ENCODE data around the gene SETD5. TPM values are rescaled to one million over a fixed set of nuclear protein-coding genes. Genes with fewer than 3 reads are reported as not detected.

Gene SETD5
- total RNA-seq, 1 donor from 2014 or later, result 233 TPM

DNA sequence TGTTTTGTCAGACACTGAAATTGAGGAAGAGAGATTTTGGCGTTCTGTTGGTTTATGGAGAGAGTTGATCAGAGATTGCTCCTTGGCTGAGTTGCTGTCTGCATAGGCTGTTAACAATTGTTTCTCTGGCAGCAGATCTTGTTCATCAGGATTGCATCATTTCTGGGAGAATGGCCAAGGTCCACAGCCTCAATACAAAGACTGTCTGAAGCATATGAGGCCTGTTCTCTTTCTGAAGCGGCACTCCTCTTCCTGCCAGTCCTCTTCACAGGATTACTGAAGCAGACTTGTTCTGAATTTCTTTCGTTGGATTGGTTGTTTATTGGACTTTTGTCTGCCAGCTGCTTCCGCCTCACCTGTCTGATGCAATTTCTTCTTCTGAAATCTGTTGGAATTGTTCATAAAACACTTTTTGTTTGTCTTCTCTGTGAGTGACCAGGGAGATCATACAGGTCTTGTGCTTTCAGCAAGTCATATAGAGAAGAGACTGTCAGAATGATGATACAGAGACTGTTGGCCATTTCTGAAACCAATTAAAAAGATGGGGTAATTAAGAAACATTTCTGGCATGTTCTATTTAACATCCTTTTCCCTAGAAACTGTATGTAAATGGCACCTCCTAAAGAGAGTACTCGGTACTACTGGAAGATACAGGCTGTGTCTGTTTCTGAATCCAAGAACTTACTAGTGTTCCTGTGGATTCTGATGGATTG is 25.5 kb downstream of the SETD5 start:
- Mint-ChIP-seq H3K4me1 (ENCODE audit: low read depth) (peaks cover 22% of the 10 kb centered on the region), H3K36me3 (ENCODE audit: insufficient read depth) (peaks cover 13% of the 10 kb centered on the region), H3K27ac (peak overlapping the region; percentile 90), H3K4me3 (ENCODE audit: low read depth) (no peak overlapping the region), H3K9me3 (ENCODE audit: low read depth) (no peaks in the 10 kb centered on the region), H3K27me3 (no peaks in the 10 kb centered on the region)
- no peak for DNase-seq (ENCODE audit: low spot score, unreplicated experiment)
- TF ChIP-seq, protein P1, sequence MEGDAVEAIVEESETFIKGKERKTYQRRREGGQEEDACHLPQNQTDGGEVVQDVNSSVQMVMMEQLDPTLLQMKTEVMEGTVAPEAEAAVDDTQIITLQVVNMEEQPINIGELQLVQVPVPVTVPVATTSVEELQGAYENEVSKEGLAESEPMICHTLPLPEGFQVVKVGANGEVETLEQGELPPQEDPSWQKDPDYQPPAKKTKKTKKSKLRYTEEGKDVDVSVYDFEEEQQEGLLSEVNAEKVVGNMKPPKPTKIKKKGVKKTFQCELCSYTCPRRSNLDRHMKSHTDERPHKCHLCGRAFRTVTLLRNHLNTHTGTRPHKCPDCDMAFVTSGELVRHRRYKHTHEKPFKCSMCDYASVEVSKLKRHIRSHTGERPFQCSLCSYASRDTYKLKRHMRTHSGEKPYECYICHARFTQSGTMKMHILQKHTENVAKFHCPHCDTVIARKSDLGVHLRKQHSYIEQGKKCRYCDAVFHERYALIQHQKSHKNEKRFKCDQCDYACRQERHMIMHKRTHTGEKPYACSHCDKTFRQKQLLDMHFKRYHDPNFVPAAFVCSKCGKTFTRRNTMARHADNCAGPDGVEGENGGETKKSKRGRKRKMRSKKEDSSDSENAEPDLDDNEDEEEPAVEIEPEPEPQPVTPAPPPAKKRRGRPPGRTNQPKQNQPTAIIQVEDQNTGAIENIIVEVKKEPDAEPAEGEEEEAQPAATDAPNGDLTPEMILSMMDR (IDR thresholded peaks at IDR 0.05; ENCODE audit: unreplicated experiment), result peak; percentile 66

DNA sequence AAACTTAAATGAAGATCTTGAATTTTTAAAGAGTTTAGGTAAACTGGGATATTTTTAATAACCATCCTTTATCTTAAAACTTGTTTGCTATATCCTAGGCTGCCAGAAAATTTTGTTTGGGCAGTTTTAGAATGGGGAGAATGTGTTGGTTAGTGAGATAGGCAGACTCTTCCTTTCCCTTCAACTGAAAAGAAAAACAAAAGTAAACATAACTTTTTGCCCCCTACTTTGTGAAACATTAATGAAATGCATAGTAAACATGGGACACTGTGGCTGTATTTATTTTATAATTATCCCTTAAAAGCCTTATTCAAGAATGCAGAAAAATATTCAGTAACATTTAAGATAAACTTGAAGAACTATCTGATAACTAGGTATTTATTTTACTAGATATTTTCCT is 31.0 kb downstream of the SETD5 start:
- H3K9me3 Mint-ChIP-seq (ENCODE audit: low read depth), result no peaks in the 10 kb centered on the region
- DNase-seq (ENCODE audit: low spot score, unreplicated experiment), result no peak
- TF ChIP-seq, protein P1 (IDR thresholded peaks at IDR 0.05; ENCODE audit: unreplicated experiment), result no peak
- peaks cover 34% of the 10 kb centered on the region for H3K36me3 Mint-ChIP-seq (ENCODE audit: insufficient read depth)
- H3K4me3 Mint-ChIP-seq (ENCODE audit: low read depth), result no peak overlapping the region
- H3K27me3 Mint-ChIP-seq, result no peaks in the 10 kb centered on the region
- peaks cover 12% of the 10 kb centered on the region for H3K4me1 Mint-ChIP-seq (ENCODE audit: low read depth)
- peak overlapping the region; percentile 78 for H3K27ac Mint-ChIP-seq

DNA sequence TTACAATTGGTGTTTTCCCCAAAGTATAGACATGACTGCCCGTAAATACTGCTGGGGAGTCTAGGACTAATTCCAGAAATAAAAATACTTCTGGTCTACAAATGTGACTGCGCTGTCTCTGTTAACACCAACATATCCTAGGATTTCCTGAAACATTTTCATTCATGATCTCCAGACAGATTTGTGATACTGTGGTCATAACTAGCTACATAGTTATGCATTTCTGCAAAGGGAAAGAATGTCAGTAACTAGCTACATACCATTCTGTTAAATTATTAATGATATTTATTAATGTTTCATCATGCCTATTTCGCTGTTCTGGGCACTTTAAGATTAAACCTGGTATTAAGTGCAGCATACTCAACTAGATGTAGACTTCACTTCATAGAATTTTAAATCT is 33.3 kb downstream of the SETD5 start:
- Mint-ChIP-seq H3K27me3 (no peaks in the 10 kb centered on the region), H3K9me3 (ENCODE audit: low read depth) (no peaks in the 10 kb centered on the region), H3K4me3 (ENCODE audit: low read depth) (no peak overlapping the region), H3K27ac (no peak overlapping the region), H3K36me3 (ENCODE audit: insufficient read depth) (peaks cover 47% of the 10 kb centered on the region), H3K4me1 (ENCODE audit: low read depth) (peaks cover 10% of the 10 kb centered on the region)
- TF ChIP-seq, protein P1 (IDR thresholded peaks at IDR 0.05; ENCODE audit: unreplicated experiment), result no peak
- no peak for DNase-seq (ENCODE audit: low spot score, unreplicated experiment)

- peaks cover 9% of the 10 kb centered on the region for H3K4me1 Mint-ChIP-seq (ENCODE audit: low read depth)
- no peak overlapping the region for H3K4me3 Mint-ChIP-seq (ENCODE audit: low read depth)
- H3K9me3 Mint-ChIP-seq (ENCODE audit: low read depth), result no peaks in the 10 kb centered on the region
- TF ChIP-seq, protein P1 (IDR thresholded peaks at IDR 0.05; ENCODE audit: unreplicated experiment), result no peak
- no peak overlapping the region for H3K27ac Mint-ChIP-seq
- no peaks in the 10 kb centered on the region for H3K27me3 Mint-ChIP-seq
- DNase-seq (ENCODE audit: low spot score, unreplicated experiment), result no peak
- peaks cover 46% of the 10 kb centered on the region for H3K36me3 Mint-ChIP-seq (ENCODE audit: insufficient read depth)
Measured at GRCh38 chr3:9433627-9434521, 36.5 kb downstream of the SETD5 start.

DNA sequence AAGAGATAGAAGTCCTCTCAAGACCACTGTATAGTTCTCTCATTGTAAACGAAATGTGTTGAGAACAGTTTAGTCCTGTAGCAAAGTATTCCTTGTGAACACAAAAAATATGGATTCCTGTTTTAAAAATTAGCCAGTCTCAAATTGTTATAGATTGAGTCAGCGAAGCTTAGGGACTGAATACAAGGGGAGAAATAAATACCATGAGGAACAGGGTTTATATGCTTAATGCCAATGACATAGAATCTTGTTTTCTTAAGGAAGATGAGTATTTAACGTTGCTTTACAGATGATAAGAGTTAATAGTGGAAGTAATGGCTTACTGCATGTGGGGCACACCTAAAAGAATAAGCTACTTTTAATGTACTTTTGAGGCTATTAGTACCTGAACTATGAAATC is 37.9 kb downstream of the SETD5 start:
- TF ChIP-seq, protein P1 (IDR thresholded peaks at IDR 0.05; ENCODE audit: unreplicated experiment), result no peak

More for the DNA sequence above, 37.9 kb downstream of the SETD5 start:
- H3K27me3 Mint-ChIP-seq, result no peaks in the 10 kb centered on the region
- H3K4me3 Mint-ChIP-seq (ENCODE audit: low read depth), result no peak overlapping the region
- DNase-seq (ENCODE audit: low spot score, unreplicated experiment), result no peak
- peaks cover 12% of the 10 kb centered on the region for H3K4me1 Mint-ChIP-seq (ENCODE audit: low read depth)
- no peak overlapping the region for H3K27ac Mint-ChIP-seq
- peaks cover 39% of the 10 kb centered on the region for H3K36me3 Mint-ChIP-seq (ENCODE audit: insufficient read depth)
- no peaks in the 10 kb centered on the region for H3K9me3 Mint-ChIP-seq (ENCODE audit: low read depth)

All from progenitor cell of endocrine pancreas (in vitro differentiated cells).